ENCODE data around the gene ZBED5. TPM values are rescaled to one million over a fixed set of nuclear protein-coding genes. Genes with fewer than 3 reads are reported as not detected.

Gene ZBED5
- total RNA-seq, result 10 to 100 TPM; 21.7 to 65.3 (median 52.0) TPM

GRCh38 chr11:10857709-10858438 is at the start of gene ZBED5:
Gene ZBED5, minus strand, starts transcription at chr11:10858053. Its CDS starts 3,108 bp downstream, at chr11:10854945.
- in situ Hi-C loops (cut with MboI; ENCODE audit: low pct_unique_long_range_greater_than_20kb in 2 of 9, low sequenced_read_pairs in 9 of 9, unreplicated experiment in 9 of 9), result no loop called here

GRCh38 chr11:10906521-10906920 is 48.7 kb upstream of the ZBED5 start:
- Histone ChIP-seq H3K4me1 (replicated peaks in 1 of 2) (no peaks in the 10 kb centered on the region), H3K27ac (no peak overlapping the region), H3K4me3 (no peak overlapping the region)
- peak in 4 of 8 experiments; percentile 11 to 47 (median 30) for ATAC-seq (replicated peaks in 6 of 8)
- 14 to 80% (median 20%) methylated on average over 1 to 2 of the region's 2 CpGs; no CpG with 5 or more reads in 1 of the 10 experiments for WGBS, 10 experiments
- in situ Hi-C loops (cut with MboI; ENCODE audit: low pct_unique_long_range_greater_than_20kb in 2 of 9, low sequenced_read_pairs in 9 of 9, unreplicated experiment in 9 of 9), result loop anchor here in 1 of 9 experiments (25.0 kb wide), 1 partner anchor 119 kb away; no protein-coding TSS in a partner anchor

More at GRCh38 chr11:10857709-10858438, at the start of gene ZBED5:
- Histone ChIP-seq H3K4me1 (replicated peaks in 1 of 2) (peaks cover 13 to 16% of the 10 kb centered on the region in 2 donors), H3K27ac (peak within 1 kb of the TSS; percentile 95 to 96), H3K4me3 (peak within 1 kb of the TSS; percentile 56 to 89 (median 74))
- WGBS, 10 experiments, result 0 to 3% (median 0%) methylated on average over 1 to 16 of the region's 59 CpGs; no CpG with 5 or more reads in 2 of the 10 experiments
- ATAC-seq (replicated peaks in 6 of 8), result peak; percentile 90 to 94 (median 93)

- Histone ChIP-seq H3K27ac (no peak overlapping the region), H3K4me1 (replicated peaks in 1 of 2) (peaks cover 2 to 14% of the 10 kb centered on the region in 2 donors), H3K4me3 (no peak overlapping the region)
- in situ Hi-C loops (cut with MboI; ENCODE audit: low pct_unique_long_range_greater_than_20kb in 2 of 9, low sequenced_read_pairs in 9 of 9, unreplicated experiment in 9 of 9), result loop anchor here in 1 of 9 experiments (25.0 kb wide), 1 partner anchor 115 kb away; no protein-coding TSS in a partner anchor
- WGBS, 10 experiments, result 66 to 100% (median 94%) methylated on average over 1 to 9 of the region's 9 CpGs
- ATAC-seq (replicated peaks in 6 of 8), result no peak
Observed at GRCh38 chr11:10902301-10903063, 44.6 kb upstream of the ZBED5 start.

- peak in 1 of 8 experiments; percentile 21 for ATAC-seq (replicated peaks in 6 of 8)
- Histone ChIP-seq H3K4me1 (replicated peaks in 1 of 2) (peaks cover 2 to 14% of the 10 kb centered on the region in 2 donors), H3K27ac (no peak overlapping the region), H3K4me3 (no peak overlapping the region)
- in situ Hi-C loops (cut with MboI; ENCODE audit: low pct_unique_long_range_greater_than_20kb in 2 of 9, low sequenced_read_pairs in 9 of 9, unreplicated experiment in 9 of 9), result loop anchor here in 1 of 9 experiments (25.0 kb wide), 1 partner anchor 114 kb away; no protein-coding TSS in a partner anchor
- 17 to 100% (median 77%) methylated on average over 2 to 8 of the region's 9 CpGs for WGBS, 10 experiments
Observed at GRCh38 chr11:10900681-10901415, 43.0 kb upstream of the ZBED5 start.

GRCh38 chr11:10899121-10899830 is 41.4 kb upstream of the ZBED5 start:
- peak in 4 of 8 experiments; percentile 19 to 48 (median 40) for ATAC-seq (replicated peaks in 6 of 8)
- 0 to 92% (median 81%) methylated on average over 1 to 6 of the region's 7 CpGs; no CpG with 5 or more reads in 3 of the 10 experiments for WGBS, 10 experiments
- peaks cover 2 to 14% of the 10 kb centered on the region in 2 donors for H3K4me1 ChIP-seq (replicated peaks in 1 of 2)
- H3K27ac ChIP-seq, result no peak overlapping the region
- no peak overlapping the region for H3K4me3 ChIP-seq
- in situ Hi-C loops (cut with MboI; ENCODE audit: low pct_unique_long_range_greater_than_20kb in 2 of 9, low sequenced_read_pairs in 9 of 9, unreplicated experiment in 9 of 9), result no loop called here

- in situ Hi-C loops (cut with MboI; ENCODE audit: low pct_unique_long_range_greater_than_20kb in 2 of 9, low sequenced_read_pairs in 9 of 9, unreplicated experiment in 9 of 9), result no loop called here
- H3K4me3 ChIP-seq, result no peak overlapping the region
- ATAC-seq (replicated peaks in 6 of 8), result no peak
- WGBS, 10 experiments, result 40 to 83% (median 70%) methylated on average over 1 to 3 of the region's 4 CpGs; no CpG with 5 or more reads in 6 of the 10 experiments
- peaks cover 2 to 14% of the 10 kb centered on the region in 2 donors for H3K4me1 ChIP-seq (replicated peaks in 1 of 2)
- no peak overlapping the region for H3K27ac ChIP-seq
Observed at GRCh38 chr11:10898763-10899025, 40.8 kb upstream of the ZBED5 start.

GRCh38 chr11:10898003-10898762 is 40.3 kb upstream of the ZBED5 start:
- peaks cover 2 to 14% of the 10 kb centered on the region in 2 donors for H3K4me1 ChIP-seq (replicated peaks in 1 of 2)
- no peak for ATAC-seq (replicated peaks in 6 of 8)
- H3K27ac ChIP-seq, result no peak overlapping the region
- 57 to 94% (median 73%) methylated on average over 2 to 3 of the region's 5 CpGs; no CpG with 5 or more reads in 3 of the 10 experiments for WGBS, 10 experiments
- no peak overlapping the region for H3K4me3 ChIP-seq
- in situ Hi-C loops (cut with MboI; ENCODE audit: low pct_unique_long_range_greater_than_20kb in 2 of 9, low sequenced_read_pairs in 9 of 9, unreplicated experiment in 9 of 9), result no loop called here

GRCh38 chr11:10897150-10897549 is 39.3 kb upstream of the ZBED5 start:
- in situ Hi-C loops (cut with MboI; ENCODE audit: low pct_unique_long_range_greater_than_20kb in 2 of 9, low sequenced_read_pairs in 9 of 9, unreplicated experiment in 9 of 9), result no loop called here

GRCh38 chr11:10896493-10896892 is 38.6 kb upstream of the ZBED5 start:
- no peak for ATAC-seq (replicated peaks in 6 of 8)
- in situ Hi-C loops (cut with MboI; ENCODE audit: low pct_unique_long_range_greater_than_20kb in 2 of 9, low sequenced_read_pairs in 9 of 9, unreplicated experiment in 9 of 9), result no loop called here
- no peak overlapping the region for H3K4me3 ChIP-seq
- H3K27ac ChIP-seq, result no peak overlapping the region
- WGBS, 10 experiments, result 40 to 100% (median 78%) methylated on average over 1 to 8 of the region's 9 CpGs; no CpG with 5 or more reads in 2 of the 10 experiments
- H3K4me1 ChIP-seq (replicated peaks in 1 of 2), result peaks cover 2 to 14% of the 10 kb centered on the region in 2 donors

More at GRCh38 chr11:10897150-10897549, 39.3 kb upstream of the ZBED5 start:
- Histone ChIP-seq H3K4me3 (no peak overlapping the region), H3K4me1 (replicated peaks in 1 of 2) (peaks cover 2 to 14% of the 10 kb centered on the region in 2 donors), H3K27ac (no peak overlapping the region)
- no peak for ATAC-seq (replicated peaks in 6 of 8)
- 80 to 100% (median 100%) methylated on average over 1 of the region's 1 CpG; no CpG with 5 or more reads in 5 of the 10 experiments for WGBS, 10 experiments

- ATAC-seq (replicated peaks in 6 of 8), result no peak
- Histone ChIP-seq H3K4me1 (replicated peaks in 1 of 2) (peaks cover 2 to 6% of the 10 kb centered on the region in 2 donors), H3K4me3 (no peak overlapping the region), H3K27ac (no peak overlapping the region)
- in situ Hi-C loops (cut with MboI; ENCODE audit: low pct_unique_long_range_greater_than_20kb in 2 of 9, low sequenced_read_pairs in 9 of 9, unreplicated experiment in 9 of 9), result no loop called here
- 71 to 100% (median 88%) methylated on average over 1 to 2 of the region's 2 CpGs; no CpG with 5 or more reads in 6 of the 10 experiments for WGBS, 10 experiments
Observed at GRCh38 chr11:10895285-10895684, 37.4 kb upstream of the ZBED5 start.

GRCh38 chr11:10894666-10895065 is 36.8 kb upstream of the ZBED5 start:
- H3K27ac ChIP-seq, result no peak overlapping the region
- peaks cover 0 to under 1% of the 10 kb centered on the region in 2 donors for H3K4me1 ChIP-seq (replicated peaks in 1 of 2)
- ATAC-seq (replicated peaks in 6 of 8), result no peak
- no peak overlapping the region for H3K4me3 ChIP-seq
- 100% methylated on average over 1 of the region's 1 CpG; no CpG with 5 or more reads in 5 of the 10 experiments for WGBS, 10 experiments
- in situ Hi-C loops (cut with MboI; ENCODE audit: low pct_unique_long_range_greater_than_20kb in 2 of 9, low sequenced_read_pairs in 9 of 9, unreplicated experiment in 9 of 9), result no loop called here

Measured in motor neuron (in vitro differentiated cells).